DND-41 (cell line): ENCODE measurements around the gene IFITM2.

Source experiments
- EZH2 ChIP-seq: IDR thresholded peaks from 3 replicates; pipeline ENCODE4 v1.6.1; 2012; ENCODE audit warnings: borderline replicate concordance, low read depth, mild to moderate bottlenecking, moderate library complexity, low read length, inconsistent platforms; ENCODE audit not compliant: severe bottlenecking
- TF ChIP-seq, protein P1 (sequence below): IDR thresholded peaks from 2 replicates; pipeline ENCODE4 v1.5.1; 2012; ENCODE audit warnings: borderline replicate concordance, low read length, moderate library complexity, mild to moderate bottlenecking; ENCODE audit not compliant: poor library complexity, severe bottlenecking; ENCODE audit errors: extremely low read depth

DNA sequence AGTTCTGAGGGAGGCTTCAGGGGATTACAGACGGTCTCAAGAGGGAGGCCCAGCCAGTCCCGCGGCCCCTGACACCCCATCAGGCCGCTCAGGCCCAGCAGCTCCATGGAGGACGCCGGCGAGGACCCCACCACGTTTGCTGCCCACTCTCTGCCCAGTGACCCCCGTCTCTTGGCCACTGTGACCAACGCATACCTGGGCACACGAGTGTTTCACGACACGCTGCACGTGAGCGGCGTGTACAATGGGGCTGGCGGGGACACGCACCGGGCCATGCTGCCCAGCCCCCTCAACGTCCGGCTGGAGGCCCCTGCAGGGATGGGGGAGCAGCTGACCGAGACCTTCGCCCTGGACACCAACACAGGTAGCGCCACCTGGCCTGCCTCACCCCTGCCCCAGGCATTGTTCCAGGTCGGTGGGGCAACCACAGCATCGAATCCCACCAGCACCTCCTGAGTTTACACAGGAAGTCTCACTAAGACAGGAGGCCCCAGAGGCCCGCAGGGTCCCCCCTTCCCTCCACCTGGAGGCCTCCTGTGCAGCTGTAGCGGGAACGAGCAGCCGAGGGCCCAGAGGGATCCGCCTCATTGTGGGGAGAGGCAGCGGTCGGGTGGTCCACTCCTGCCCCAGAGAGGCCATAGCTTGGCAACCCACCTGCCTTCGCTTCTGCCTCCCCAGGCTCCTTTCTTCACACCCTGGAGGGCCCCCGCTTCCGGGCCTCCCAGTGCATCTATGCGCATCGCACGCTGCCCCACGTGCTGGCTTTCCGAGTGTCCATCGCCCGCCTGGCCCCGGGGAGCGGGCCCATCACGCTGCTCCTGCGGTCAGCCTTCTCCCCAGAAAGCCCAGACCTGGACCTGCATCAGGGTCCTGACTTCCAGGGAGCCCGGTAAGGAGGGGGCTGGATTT, 17.6 kb upstream of the IFITM2 start:
- TF ChIP-seq, protein P1, sequence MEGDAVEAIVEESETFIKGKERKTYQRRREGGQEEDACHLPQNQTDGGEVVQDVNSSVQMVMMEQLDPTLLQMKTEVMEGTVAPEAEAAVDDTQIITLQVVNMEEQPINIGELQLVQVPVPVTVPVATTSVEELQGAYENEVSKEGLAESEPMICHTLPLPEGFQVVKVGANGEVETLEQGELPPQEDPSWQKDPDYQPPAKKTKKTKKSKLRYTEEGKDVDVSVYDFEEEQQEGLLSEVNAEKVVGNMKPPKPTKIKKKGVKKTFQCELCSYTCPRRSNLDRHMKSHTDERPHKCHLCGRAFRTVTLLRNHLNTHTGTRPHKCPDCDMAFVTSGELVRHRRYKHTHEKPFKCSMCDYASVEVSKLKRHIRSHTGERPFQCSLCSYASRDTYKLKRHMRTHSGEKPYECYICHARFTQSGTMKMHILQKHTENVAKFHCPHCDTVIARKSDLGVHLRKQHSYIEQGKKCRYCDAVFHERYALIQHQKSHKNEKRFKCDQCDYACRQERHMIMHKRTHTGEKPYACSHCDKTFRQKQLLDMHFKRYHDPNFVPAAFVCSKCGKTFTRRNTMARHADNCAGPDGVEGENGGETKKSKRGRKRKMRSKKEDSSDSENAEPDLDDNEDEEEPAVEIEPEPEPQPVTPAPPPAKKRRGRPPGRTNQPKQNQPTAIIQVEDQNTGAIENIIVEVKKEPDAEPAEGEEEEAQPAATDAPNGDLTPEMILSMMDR, result no peak
- no peak for TF ChIP-seq EZH2
